ENCODE results near the gene CD300LG.
"Not testable (repeated sequence)": the region's sequence is repeated elsewhere in the genome, so short reads cannot be mapped to it uniquely, and the experiment has no call there.

CD300LG gene

DNA sequence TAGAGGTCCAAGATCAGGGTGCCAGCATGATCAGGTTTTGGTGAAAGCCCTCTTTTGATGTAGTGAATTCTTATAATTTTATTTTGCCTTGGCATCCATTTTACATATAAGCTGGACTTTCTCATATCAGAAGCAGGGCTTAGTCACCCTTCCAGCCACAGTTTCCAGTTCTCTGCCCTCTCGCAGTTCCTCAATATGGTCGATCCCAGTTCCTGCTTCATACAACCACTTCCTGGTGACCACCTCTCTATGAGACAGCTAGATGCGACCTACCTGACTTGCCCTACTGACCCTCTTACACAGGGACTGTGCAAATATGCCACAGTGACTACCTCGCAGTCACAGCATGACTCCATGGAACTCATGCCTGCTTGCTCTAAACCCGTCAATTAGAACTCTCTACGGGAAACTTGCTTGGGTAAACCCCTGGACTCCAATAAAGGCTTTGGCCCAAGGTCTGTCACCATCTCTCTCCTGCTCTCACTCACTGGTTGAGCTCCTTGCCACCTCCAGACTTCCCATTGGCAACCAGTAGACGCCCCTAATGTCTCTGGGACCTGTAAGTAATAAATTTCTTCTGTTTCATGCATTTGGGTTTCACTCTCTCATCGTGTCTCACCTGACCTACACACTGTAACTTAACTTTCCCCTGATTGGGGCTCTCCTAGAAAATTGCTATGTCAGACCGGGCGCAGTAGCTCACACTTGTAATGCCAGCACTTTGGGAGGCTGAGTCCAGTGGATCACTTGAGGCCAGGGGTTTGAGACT, 21.4 kb downstream of the CD300LG start:
- peak in 2 of 3 donors; percentile 11 to 17 for DNase-seq
- Histone ChIP-seq H3K27ac (ENCODE audit: insufficient read depth in 1 of 2, low read depth in 1 of 2, low read length in 2 of 2, poor library complexity in 1 of 2, severe bottlenecking in 2 of 2) (no peak overlapping the region), H3K27me3 (replicated peaks in 2 of 5; ENCODE audit: control insufficient read depth in 4 of 5, insufficient read depth in 5 of 5, low read length in 4 of 5) (peaks cover 0 to 4% (median 2%) of the 10 kb centered on the region in 5 experiments), H3K36me3 (ENCODE audit: control insufficient read depth in 4 of 4, insufficient read depth in 4 of 4, low read length in 3 of 4) (no peaks in the 10 kb centered on the region), H3K9me3 (ENCODE audit: control extremely low read depth in 1 of 5, control insufficient read depth in 4 of 5, insufficient read depth in 2 of 5, low read depth in 1 of 5, low read length in 4 of 5) (peaks cover 0 to 5% (median 0%) of the 10 kb centered on the region in 5 experiments), H3K4me1 (ENCODE audit: control extremely low read depth in 1 of 4, control insufficient read depth in 4 of 4, insufficient read depth in 4 of 4, low read length in 3 of 4) (peaks cover 0 to 4% (median 2%) of the 10 kb centered on the region in 4 experiments), H3K4me3 (ENCODE audit: control insufficient read depth in 1 of 7, extremely low read depth in 1 of 7, insufficient read depth in 4 of 7, low read depth in 2 of 7, low read length in 6 of 7) (no peak overlapping the region)
- ChIA-PET POLR2A (no interaction called here), CTCF (interaction anchor here (2.0 to 4.5 kb wide), 2 partner anchors 10 to 22 kb away, joined by 7 to 29 read pairs; no protein-coding TSS in a partner anchor)
- 78% methylated on average over 7 of the region's 10 CpGs for WGBS (ENCODE audit: insufficient coverage)

GRCh38 chr17:43869031-43869430, 22.1 kb downstream of the CD300LG start:
- ChIA-PET POLR2A (interaction anchor here (0.6 kb wide), 1 partner anchor 11 kb away, joined by 4 read pairs; no protein-coding TSS in a partner anchor), CTCF (interaction anchor here (0.7 to 4.5 kb wide), 3 partner anchors 10 to 69 kb away, joined by 5 to 29 read pairs (median 7); no protein-coding TSS in a partner anchor)
- not testable (repeated sequence) for H3K27me3 ChIP-seq (replicated peaks in 2 of 5; ENCODE audit: control insufficient read depth in 4 of 5, insufficient read depth in 5 of 5, low read length in 4 of 5); H3K36me3 ChIP-seq (ENCODE audit: control insufficient read depth in 4 of 4, insufficient read depth in 4 of 4, low read length in 3 of 4); H3K9me3 ChIP-seq (ENCODE audit: control extremely low read depth in 1 of 5, control insufficient read depth in 4 of 5, insufficient read depth in 2 of 5, low read depth in 1 of 5, low read length in 4 of 5); H3K27ac ChIP-seq (ENCODE audit: insufficient read depth in 1 of 2, low read depth in 1 of 2, low read length in 2 of 2, poor library complexity in 1 of 2, severe bottlenecking in 2 of 2); H3K4me3 ChIP-seq (ENCODE audit: control insufficient read depth in 1 of 7, extremely low read depth in 1 of 7, insufficient read depth in 4 of 7, low read depth in 2 of 7, low read length in 6 of 7); DNase-seq; H3K4me1 ChIP-seq (ENCODE audit: control extremely low read depth in 1 of 4, control insufficient read depth in 4 of 4, insufficient read depth in 4 of 4, low read length in 3 of 4)
- WGBS (ENCODE audit: insufficient coverage) = 67% methylated on average over 3 of the region's 6 CpGs

- DNase-seq = no peak
- WGBS (ENCODE audit: insufficient coverage) = 94% methylated on average over 12 of the region's 14 CpGs
- Histone ChIP-seq H3K4me1 (ENCODE audit: control extremely low read depth in 1 of 4, control insufficient read depth in 4 of 4, insufficient read depth in 4 of 4, low read length in 3 of 4) (no peaks in the 10 kb centered on the region), H3K36me3 (ENCODE audit: control insufficient read depth in 4 of 4, insufficient read depth in 4 of 4, low read length in 3 of 4) (no peaks in the 10 kb centered on the region), H3K27ac (ENCODE audit: insufficient read depth in 1 of 2, low read depth in 1 of 2, low read length in 2 of 2, poor library complexity in 1 of 2, severe bottlenecking in 2 of 2) (no peak overlapping the region), H3K27me3 (replicated peaks in 2 of 5; ENCODE audit: control insufficient read depth in 4 of 5, insufficient read depth in 5 of 5, low read length in 4 of 5) (peaks cover 0 to 8% (median 2%) of the 10 kb centered on the region in 5 experiments), H3K4me3 (ENCODE audit: control insufficient read depth in 1 of 7, extremely low read depth in 1 of 7, insufficient read depth in 4 of 7, low read depth in 2 of 7, low read length in 6 of 7) (no peak overlapping the region), H3K9me3 (ENCODE audit: control extremely low read depth in 1 of 5, control insufficient read depth in 4 of 5, insufficient read depth in 2 of 5, low read depth in 1 of 5, low read length in 4 of 5) (peaks cover 0 to 5% (median 0%) of the 10 kb centered on the region in 5 experiments)
- POLR2A ChIA-PET = no interaction called here
- CTCF ChIA-PET = no interaction called here
Measured at GRCh38 chr17:43871946-43872690, 25.1 kb downstream of the CD300LG start.

DNA sequence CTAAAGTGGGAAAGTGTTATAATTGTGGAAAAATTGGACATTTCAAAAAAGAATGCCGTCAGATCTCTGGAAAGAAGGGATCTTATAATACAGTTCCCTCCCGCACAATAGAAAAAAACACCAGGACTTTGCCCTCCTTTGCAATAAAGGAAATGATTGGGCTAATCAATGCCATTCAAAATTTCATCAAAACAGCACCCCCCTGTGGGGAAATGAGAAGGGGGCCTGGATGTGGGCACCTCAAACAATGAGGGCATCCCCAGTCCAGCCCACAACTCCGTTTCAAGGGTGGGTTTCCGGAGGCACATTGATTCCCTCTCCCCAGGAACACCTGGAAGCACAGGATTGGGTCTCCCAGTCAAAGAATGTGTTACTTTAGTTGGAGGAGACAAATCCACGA, 26.1 kb downstream of the CD300LG start:
- 68% methylated on average over 3 of the region's 5 CpGs for WGBS (ENCODE audit: insufficient coverage)
- Histone ChIP-seq H3K36me3 (ENCODE audit: control insufficient read depth in 4 of 4, insufficient read depth in 4 of 4, low read length in 3 of 4) (no peaks in the 10 kb centered on the region), H3K9me3 (ENCODE audit: control extremely low read depth in 1 of 5, control insufficient read depth in 4 of 5, insufficient read depth in 2 of 5, low read depth in 1 of 5, low read length in 4 of 5) (peaks cover 0 to 5% (median 0%) of the 10 kb centered on the region in 5 experiments), H3K4me3 (ENCODE audit: control insufficient read depth in 1 of 7, extremely low read depth in 1 of 7, insufficient read depth in 4 of 7, low read depth in 2 of 7, low read length in 6 of 7) (no peak overlapping the region), H3K27ac (ENCODE audit: insufficient read depth in 1 of 2, low read depth in 1 of 2, low read length in 2 of 2, poor library complexity in 1 of 2, severe bottlenecking in 2 of 2) (no peak overlapping the region), H3K4me1 (ENCODE audit: control extremely low read depth in 1 of 4, control insufficient read depth in 4 of 4, insufficient read depth in 4 of 4, low read length in 3 of 4) (no peaks in the 10 kb centered on the region), H3K27me3 (replicated peaks in 2 of 5; ENCODE audit: control insufficient read depth in 4 of 5, insufficient read depth in 5 of 5, low read length in 4 of 5) (peaks cover 0 to 8% (median 2%) of the 10 kb centered on the region in 5 experiments)
- POLR2A ChIA-PET = no interaction called here
- no peak for DNase-seq
- CTCF ChIA-PET = no interaction called here

GRCh38 chr17:43873815-43874214, 26.8 kb downstream of the CD300LG start:
- ChIA-PET CTCF (no interaction called here), POLR2A (no interaction called here)
- Histone ChIP-seq H3K4me1 (ENCODE audit: control extremely low read depth in 1 of 4, control insufficient read depth in 4 of 4, insufficient read depth in 4 of 4, low read length in 3 of 4) (no peaks in the 10 kb centered on the region), H3K36me3 (ENCODE audit: control insufficient read depth in 4 of 4, insufficient read depth in 4 of 4, low read length in 3 of 4) (no peaks in the 10 kb centered on the region), H3K4me3 (ENCODE audit: control insufficient read depth in 1 of 7, extremely low read depth in 1 of 7, insufficient read depth in 4 of 7, low read depth in 2 of 7, low read length in 6 of 7) (no peak overlapping the region), H3K9me3 (ENCODE audit: control extremely low read depth in 1 of 5, control insufficient read depth in 4 of 5, insufficient read depth in 2 of 5, low read depth in 1 of 5, low read length in 4 of 5) (no peaks in the 10 kb centered on the region), H3K27me3 (replicated peaks in 2 of 5; ENCODE audit: control insufficient read depth in 4 of 5, insufficient read depth in 5 of 5, low read length in 4 of 5) (peaks cover 0 to 8% (median 0%) of the 10 kb centered on the region in 5 experiments), H3K27ac (ENCODE audit: insufficient read depth in 1 of 2, low read depth in 1 of 2, low read length in 2 of 2, poor library complexity in 1 of 2, severe bottlenecking in 2 of 2) (no peak overlapping the region)
- 67% methylated on average over 3 of the region's 6 CpGs for WGBS (ENCODE audit: insufficient coverage)
- DNase-seq = no peak

DNA sequence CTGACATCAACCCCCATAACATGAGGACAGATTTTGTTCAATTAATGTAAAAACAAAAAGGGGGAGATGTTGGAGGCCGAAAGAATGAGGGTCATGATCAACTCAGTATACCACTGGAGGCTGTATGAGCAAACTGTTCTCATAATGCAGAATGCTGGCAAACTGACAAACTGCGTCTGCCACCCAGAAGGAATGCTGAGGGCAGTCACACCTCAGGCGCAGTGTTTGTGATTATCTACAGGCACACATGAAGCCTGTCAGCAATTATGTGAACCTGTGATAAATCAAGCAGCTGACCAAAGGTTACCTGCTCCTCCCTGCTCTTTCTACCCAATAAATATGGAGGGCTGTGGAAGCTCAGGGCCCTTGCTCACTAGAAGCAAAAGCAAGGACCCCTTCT, 27.3 kb downstream of the CD300LG start:
- no peaks in the 10 kb centered on the region for H3K9me3 ChIP-seq (ENCODE audit: control extremely low read depth in 1 of 5, control insufficient read depth in 4 of 5, insufficient read depth in 2 of 5, low read depth in 1 of 5, low read length in 4 of 5)
- DNase-seq = no peak
- no peak overlapping the region for H3K4me3 ChIP-seq (ENCODE audit: control insufficient read depth in 1 of 7, extremely low read depth in 1 of 7, insufficient read depth in 4 of 7, low read depth in 2 of 7, low read length in 6 of 7)
- POLR2A ChIA-PET = no interaction called here
- H3K36me3 ChIP-seq (ENCODE audit: control insufficient read depth in 4 of 4, insufficient read depth in 4 of 4, low read length in 3 of 4) = no peaks in the 10 kb centered on the region
- peaks cover 0 to 8% (median 0%) of the 10 kb centered on the region in 5 experiments for H3K27me3 ChIP-seq (replicated peaks in 2 of 5; ENCODE audit: control insufficient read depth in 4 of 5, insufficient read depth in 5 of 5, low read length in 4 of 5)
- WGBS (ENCODE audit: insufficient coverage) = 93% methylated on average over 3 of the region's 3 CpGs
- CTCF ChIA-PET = no interaction called here
- H3K27ac ChIP-seq (ENCODE audit: insufficient read depth in 1 of 2, low read depth in 1 of 2, low read length in 2 of 2, poor library complexity in 1 of 2, severe bottlenecking in 2 of 2) = no peak overlapping the region
- H3K4me1 ChIP-seq (ENCODE audit: control extremely low read depth in 1 of 4, control insufficient read depth in 4 of 4, insufficient read depth in 4 of 4, low read length in 3 of 4) = no peaks in the 10 kb centered on the region

Data from common myeloid progenitor, CD34-positive (primary cell).